HG03442 (cell line): ENCODE measurements around the gene MICA.
"Not testable (repeated sequence)": the region's sequence is repeated elsewhere in the genome, so short reads cannot be mapped to it uniquely, and the experiment has no call there.

Source experiments
- ATAC-seq: cut with Tn5 transposase; IDR thresholded peaks from one replicate; pipeline ENCODE4 v1.9.1; 2021; ENCODE audit warnings: mild to moderate bottlenecking, moderate library complexity; ENCODE audit not compliant: unreplicated experiment

Gene MICA

DNA sequence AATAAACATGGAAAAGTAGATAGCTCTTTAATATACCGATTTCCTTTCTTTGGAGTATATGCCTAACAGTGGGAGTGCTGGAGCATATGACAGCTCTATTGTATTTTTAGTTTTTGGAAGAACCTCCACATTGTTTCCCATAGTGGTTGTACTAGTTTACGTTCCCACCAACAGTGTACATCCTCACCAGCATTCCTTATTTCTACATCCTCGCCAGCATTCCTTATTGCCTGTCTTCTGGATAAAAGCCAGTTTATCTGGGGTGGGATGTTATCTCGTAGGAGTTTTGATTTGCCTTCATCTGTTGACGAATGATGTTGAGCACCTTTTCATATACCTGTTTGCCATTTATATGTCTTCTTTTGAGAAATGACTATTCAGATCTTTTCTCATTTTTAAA is 2.6 kb downstream of the MICA start:
- no peak for ATAC-seq

DNA sequence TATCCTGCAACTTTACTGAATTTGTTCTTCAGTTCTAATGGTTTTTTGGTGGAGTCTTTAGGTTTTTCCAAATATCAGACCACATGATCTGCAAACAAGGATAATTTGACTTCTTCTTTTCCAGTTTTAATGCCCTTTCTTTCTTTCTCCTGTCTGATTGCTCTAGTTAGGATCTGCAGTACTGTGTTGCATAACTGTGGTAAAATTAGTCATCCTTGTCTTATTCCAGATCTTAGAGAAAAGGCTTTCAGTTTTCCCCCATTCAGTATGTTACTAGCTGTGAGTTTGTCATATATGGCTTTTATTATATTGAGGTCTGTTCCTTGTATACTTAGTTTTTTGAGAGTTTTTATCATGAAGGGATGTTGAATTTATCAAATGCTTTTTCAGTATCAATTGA is 4.3 kb downstream of the MICA start:
- ATAC-seq, result no peak

DNA sequence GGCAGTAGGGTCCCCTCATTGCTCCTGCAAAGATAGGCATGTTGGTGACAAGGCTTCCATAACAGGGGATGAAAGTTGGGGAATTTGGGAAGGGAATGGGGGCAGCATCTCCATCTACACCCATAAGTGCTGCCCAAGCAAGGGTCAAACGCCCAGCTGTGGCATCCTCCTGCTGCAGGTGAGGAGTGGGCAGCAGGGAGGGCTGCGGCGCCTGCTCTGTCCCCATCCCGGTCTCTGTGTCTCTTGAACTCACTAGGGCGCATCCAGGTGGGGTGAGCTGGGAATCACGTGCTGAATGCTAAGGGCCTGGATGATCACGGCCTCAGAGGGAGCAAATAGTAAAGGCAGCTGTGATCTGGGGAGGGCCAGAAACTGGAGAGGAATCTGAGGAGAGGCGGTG is 9.1 kb downstream of the MICA start:
- ATAC-seq, result no peak

DNA sequence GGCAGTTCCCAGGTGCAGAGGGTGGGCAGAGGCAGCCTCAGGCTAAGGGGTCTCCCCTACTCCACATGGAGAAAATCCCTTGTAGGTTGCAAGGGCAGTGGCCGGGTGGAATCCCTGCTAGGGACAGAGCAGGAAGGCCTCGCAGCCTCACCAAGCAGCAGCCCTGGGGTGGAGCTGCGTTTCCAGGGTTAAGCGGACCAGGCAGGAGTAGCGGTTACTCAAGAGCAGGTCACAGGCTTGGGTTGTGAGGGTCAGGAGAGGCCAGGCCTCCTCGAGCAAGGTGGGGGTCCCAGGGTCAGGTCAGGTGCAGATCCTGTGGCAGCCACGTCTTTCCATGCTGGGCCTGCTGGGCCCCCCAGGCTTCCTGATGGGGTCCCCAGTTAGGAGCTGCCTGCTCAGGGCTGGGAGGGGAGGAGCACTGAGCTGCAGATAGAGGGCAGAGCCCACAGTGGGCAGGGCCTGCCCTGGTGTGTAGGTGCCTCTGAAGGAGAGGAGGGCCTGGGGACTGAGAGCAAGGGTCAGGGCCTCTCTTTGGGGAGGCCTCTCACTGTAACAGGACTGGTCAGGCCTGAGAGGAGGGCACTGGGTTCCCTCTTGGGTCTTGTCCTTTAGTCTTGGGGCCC is 10.9 kb downstream of the MICA start:
- ATAC-seq, result not testable (repeated sequence)

DNA sequence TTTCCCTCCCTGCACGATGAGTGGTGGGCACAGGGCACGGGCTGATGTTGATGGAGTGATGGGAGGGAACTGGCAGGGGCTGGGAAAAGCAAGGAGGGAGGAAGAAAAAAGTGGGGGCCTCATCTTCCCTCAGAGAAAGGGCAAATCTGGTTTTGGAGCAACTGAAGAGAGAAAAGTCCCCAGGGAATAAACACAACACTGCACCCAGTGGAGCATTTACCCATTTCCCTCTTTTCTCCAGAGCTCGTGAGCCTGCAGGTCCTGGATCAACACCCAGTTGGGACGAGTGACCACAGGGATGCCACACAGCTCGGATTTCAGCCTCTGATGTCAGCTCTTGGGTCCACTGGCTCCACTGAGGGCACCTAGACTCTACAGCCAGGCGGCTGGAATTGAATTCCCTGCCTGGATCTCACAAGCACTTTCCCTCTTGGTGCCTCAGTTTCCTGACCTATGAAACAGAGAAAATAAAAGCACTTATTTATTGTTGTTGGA is 11.4 kb downstream of the MICA start:
- ATAC-seq, result no peak

DNA sequence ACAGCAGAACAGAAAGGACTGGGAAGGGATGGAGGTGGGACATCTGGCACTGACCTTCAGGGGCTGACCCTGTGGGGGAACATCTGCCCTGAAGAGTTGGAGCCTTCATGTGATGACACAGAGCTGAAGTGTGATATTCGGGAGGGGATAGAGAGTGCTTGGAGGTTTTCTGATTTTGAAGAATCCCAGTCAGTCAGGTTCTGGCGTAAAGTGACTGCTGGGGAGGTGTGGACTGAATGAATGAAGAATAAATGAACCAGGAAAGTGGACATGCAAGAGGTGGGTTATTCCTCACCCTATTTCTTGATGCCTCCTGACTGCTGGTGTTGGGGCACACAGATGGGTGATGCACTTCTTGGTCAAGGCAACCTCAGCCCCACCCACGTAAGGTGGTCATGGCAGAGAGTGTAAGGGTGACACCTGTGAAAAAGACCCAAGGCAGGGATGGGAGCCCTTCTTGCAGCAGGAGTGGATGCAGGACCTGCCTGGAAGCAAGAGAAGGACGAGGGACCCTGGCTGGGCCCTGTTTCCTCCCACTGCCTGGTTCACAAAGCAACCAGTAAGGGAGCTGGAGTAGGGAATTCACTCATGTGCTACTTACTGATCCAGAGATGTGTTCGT is 13.1 kb downstream of the MICA start:
- no peak for ATAC-seq

DNA sequence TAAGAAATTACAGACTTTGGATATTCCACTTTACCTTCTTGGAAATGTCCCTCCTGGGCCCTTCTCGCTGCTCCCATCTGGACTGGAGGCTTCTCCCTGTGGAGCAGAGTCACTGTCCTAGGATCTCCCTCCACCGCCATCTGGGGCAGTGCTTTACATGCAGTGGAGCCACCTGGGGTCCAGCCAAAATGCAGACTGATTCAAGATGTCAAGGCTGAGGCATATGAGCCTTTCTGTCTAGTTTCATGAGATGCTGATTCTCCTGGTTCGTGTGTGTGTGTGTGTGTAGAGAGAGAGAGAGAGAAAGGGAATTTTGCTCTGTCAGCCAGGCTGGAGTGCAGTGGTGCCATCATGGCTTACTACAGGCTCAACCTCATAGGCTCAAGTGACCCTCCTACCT is 14.9 kb downstream of the MICA start:
- no peak for ATAC-seq

DNA sequence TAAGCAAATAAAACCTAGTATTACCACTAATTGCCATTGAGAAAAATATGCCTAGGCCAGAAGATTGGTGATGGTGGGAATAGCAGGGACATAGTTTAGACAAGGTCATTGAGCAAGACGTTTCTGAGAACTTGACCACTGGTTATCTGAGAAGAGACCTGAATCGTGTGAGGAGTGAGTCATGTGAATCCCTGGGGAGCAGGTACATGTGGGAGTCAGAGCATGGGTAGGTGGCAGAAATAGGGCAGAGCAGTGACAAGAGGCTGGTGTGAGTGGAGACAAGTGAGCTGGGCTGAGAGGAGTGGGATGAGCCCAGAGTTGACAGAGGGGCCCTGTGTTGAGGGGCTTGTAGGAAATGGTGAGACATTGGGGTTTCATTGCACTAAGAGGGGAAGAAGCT is 16.4 kb downstream of the MICA start:
- no peak for ATAC-seq

DNA sequence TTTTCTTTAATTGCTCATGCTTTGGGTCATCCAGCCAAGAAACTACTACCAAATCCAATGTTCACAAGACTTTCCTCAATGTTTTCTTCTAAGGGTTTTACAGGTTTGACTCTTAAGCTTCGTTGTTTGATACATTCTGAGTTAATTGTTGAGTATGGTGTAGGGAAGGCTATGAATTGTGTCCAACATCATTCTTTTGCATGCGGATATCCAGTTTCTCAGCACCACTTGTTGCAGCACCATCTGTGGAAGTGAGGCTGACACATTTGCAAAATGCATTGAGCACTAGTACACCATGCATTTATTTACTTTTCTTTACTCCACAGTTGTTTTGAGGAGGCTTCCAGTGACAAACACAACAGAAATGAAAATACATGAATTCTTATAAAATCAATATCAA is 17.2 kb downstream of the MICA start:
- ATAC-seq, result no peak

DNA sequence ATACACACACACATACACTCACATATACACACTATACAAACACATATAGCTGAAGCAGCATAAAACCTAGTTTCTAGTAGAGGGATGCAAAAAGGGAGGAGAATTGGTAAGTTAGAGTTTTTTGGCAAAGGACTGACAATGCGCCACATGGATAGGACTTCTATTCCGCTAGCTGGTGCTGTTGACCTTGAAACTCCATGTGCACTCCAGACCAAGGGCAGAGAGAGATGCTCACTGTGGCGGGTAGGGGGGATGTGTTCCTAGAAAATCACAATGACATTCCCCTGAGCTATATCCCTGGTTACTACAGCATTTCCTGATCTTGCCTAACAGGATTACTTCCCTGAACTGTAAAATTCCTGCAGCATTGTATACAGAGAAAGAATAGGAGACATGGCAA is 19.2 kb downstream of the MICA start:
- ATAC-seq, result no peak

DNA sequence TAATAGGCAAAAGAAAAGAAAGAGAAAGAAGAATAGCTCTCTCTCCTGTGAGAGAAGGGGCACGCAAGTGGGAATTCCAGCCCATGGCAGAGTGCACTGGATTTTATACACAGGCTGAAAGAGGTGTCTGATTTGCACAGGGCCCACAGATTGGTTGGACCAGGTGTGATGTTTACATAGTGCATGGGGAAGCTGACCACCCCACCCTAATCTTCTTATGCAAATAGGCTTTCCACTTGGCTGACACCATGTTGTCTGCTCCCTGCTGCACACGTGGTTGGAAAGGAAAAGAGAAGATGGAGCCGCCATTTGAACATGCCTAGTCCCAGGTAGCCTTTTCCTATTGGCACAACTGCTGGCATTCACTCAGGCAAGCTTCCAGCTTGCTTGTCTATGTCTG is 20.2 kb downstream of the MICA start:
- ATAC-seq, result no peak

DNA sequence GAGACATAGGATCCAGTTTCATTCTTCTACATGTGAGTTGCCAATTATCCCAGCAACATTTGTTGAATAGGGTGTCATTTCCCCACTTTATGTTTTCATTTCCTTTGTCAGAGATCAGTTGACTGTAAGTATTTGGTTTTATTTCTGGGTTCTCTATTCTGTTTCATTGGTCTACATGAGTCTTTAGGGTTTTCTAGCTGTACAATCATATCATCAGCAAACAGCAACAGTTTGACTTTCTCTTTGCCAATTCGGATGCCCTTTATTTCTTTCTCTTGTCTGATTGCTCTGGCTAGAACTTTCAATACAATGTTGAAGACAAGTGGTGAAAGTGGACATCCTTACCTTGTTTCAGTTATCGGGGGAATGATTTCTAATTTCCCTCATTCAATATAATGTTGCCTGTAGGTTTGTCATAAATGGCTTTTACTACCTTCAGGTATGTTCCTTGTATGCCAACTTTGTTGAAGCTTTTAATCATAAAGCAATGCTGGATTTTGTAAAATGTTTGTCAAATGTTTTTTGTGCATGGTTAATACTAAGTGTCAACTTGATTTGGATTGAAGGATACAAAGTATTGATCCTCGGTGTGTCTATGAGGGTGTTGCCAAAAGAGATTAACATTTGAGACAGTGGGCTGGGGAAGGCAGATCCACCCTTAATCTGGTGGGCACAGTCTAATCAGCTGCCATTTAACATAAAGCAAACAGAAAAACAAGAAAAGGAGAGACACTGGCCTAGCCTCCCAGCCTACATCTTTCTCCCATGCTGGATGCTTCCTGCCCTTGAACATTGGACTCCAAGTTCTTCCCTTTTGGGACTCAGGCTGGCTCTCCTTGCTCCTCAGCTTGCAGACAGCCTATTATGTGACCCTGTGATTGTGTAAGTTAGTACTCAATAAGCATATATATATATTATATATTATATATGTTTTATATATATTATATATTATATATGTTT is 23.3 kb downstream of the MICA start:
- no peak for ATAC-seq

DNA sequence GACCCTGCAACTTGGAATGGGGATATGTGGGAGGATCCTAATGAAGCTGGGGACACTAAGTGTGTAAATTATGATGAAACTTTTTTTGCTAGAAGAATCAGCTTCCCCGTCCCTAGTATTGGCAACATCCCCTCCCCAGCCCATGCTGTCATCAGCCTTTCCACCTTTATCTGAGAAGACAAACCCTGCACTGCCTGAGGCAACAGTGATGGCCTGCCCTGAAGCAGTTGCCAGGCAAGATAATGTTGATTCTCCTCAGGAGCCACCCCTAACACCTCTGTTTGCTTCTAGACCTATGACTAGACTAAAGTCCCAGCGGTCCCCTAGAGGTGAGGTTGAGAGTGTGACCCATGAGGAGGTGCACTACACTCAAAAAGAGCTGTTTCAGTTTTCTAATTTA is 27.1 kb downstream of the MICA start:
- ATAC-seq, result no peak

DNA sequence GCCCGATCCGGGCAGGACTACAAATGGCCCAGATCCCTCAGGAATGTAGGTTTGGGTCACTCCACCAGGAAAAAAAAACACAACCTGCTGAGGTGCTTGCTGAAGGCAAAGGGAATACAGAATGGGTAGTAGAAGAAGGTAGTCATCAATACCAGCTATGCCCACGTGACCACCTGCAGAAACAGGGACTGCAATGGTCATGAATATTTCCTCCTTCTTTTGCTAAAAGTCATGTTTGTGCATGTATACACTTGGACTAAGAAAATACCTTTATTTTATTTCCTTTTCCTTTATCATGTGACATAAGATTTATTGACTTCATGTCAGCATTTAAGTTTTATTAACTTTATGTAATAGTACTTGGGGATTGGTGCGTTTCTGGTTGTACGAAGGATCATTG is 31.7 kb downstream of the MICA start:
- not testable (repeated sequence) for ATAC-seq

DNA sequence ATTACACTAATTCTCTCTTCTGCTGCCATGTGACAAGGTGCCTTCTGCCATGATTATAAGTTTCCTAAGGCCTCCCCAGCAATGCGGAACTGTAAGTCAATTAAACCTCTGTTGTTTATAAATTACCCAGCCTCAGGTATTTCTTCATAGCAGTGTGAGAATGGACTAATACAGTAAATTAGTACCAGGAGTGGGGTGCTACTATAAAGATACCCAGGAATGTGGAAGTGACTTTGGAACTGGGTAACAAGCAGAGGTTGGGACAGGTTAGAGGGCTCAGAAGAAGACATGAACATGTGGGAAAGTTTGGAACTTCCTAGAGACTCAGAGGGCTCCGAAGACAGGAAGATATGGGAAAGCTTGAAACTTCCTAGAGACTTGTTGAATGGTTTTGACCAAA is 34.8 kb downstream of the MICA start:
- no peak for ATAC-seq

DNA sequence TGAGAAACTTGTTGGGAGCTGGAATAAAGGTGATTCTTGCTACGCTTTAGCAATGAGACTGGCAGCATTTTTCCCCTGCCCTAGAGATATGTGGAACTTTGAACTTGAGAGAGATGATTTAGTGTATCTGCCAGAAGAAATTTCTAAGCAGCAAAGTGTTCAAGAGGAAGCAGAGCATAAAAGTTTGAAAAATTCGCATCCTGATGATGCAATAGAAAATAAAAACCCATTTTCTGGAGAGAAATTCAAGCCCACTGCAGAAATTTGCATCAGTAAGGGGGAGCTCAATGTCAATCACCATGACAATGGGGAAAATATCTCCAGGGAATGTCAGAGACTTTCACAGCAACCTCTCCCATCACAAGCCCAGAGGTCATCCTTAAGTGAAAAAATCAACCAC is 35.3 kb downstream of the MICA start:
- ATAC-seq, result no peak

DNA sequence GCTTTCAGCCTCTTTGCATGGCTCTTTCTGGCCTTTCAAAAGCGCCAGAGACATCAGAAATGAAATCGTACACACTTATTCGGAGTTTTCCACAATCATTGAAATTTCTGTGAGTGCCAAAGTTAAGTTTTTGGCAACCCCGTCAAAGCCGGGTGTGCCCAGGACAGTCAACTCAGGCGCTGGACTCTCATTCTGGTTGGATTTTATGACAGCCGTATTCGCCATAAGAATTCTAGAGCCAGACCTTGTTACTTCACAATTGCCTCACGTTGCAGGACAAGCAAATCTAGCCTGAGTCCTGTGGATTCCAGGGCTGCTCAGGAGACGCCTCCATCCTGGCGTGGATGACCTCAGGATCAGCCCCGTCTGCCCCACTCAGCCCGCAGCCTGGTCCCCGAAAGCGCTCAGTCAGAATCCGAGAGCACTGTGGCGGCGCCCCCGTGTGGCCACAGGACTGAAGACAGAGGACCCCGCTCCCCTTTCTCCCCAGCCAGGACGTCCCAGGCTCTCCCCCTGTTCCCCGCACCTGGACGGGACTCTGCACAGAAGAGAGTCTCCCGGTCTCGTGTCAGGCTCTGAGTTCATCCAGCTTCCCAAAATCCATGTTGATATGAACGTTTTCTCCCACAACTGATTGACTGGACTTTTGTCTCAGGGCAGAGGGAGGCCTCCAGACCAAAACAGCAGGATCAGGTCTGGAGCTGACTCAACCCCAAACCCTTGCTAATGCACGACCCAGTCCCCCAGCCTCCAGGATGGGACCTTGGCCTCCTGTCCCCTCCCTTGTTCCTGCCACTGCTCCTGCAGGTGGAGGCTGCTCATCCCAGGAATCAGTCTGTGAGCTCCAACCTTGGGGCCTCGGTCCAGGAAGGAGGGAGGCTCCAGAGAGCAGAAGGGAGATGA is 38.2 kb downstream of the MICA start:
- ATAC-seq, result no peak

DNA sequence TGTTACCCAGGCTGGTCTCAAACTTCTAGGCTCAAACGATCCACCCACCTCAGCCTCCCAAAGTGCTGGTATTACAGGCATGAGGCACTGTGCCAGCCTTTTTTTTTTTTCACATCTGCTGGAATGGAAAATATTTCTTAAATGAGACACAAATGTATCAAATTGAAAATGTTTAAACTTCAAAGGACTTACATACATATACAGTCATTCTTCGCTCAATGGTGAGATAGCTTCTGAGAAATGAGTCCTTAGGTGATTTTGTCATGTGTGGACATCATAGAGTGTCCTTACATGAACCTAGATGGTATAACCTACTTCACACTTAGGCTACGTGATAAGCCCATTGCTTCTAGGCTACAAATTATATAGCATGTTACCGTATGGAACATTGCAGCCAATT is 43.1 kb downstream of the MICA start:
- no peak for ATAC-seq

DNA sequence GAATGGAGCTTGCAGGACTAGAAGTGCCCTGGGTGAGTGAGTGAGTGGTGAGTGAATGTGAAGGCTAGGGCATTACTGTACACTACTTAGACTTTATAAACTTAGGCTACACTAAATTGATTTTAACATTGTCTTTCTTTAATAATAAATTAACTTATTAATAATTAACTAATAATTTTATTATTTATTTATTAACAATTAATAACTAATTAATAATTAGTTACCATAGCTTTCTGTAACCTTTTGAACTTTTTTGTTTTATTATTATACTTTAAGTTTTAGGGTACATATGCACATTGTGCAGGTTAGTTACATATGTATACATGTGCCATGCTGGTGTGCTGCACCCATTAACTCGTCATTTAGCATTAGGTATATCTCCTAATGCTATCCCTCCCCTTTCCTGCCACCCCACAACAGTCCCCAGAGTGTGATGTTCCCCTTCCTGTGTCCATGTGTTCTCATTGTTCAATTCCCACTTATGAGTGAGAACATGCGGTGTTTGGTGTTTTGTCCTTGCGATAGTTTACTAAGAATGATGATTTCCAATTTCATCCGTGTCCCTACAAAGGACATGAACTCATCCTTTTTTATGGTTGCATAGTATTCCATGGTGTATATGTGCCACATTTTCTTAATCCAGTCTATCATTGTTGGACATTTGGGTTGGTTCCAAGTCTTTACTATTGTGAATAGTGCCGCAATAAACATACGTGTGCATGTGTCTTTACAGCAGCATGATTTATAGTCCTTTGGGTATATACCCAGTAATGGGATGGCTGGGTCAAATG is 43.8 kb downstream of the MICA start:
- ATAC-seq, result not testable (repeated sequence)

DNA sequence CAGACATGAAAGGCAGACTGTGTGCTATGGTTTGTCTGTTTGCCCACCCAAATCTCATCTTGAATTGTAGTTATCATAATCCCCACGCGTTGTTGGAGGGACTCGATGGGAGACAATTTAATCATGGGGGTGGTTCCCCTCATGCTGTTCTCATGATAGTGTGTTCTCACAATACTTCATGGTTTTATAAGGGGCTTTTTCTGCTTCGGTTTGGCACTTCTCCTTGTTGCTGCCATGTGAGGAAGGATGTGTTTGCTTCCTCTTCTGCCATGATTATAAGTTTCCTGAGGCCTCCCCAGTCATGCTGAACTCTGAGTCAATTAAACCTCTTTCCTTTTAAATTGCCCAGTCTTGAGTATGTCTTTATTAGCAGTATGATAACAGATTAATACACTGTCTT is 47.4 kb downstream of the MICA start:
- ATAC-seq, result no peak
